Kidney tubule cell (primary cell): ENCODE data around the gene BPTF.
"Not testable (repeated sequence)": the region's sequence is repeated elsewhere in the genome, so short reads cannot be mapped to it uniquely, and the experiment has no call there.

Source experiments
- DNase-seq: peaks from one replicate; pipeline ENCODE4 v3.0.0-alpha.2; 2018; ENCODE audit warnings: low spot score

The BPTF gene

DNA sequence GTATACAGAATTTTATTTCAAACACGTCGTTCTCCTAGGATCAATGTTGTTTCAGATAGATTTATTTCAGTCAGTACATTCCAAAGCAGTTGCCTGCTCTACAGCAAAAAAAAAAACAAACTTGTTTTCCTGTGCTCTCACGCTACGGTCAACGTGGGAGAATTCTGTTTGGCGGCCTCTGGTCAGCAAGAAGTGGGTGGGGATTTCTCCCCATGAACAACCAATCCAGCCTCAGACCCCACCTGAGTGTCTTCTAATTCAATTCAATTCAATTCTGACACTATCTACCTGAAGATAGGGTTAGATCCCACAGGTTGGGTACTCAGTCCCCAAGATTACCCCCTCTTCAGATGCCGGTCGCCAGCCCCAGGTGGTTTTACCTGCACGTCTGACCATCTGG is 148.9 kb downstream of the BPTF start:
- no peak for DNase-seq

DNA sequence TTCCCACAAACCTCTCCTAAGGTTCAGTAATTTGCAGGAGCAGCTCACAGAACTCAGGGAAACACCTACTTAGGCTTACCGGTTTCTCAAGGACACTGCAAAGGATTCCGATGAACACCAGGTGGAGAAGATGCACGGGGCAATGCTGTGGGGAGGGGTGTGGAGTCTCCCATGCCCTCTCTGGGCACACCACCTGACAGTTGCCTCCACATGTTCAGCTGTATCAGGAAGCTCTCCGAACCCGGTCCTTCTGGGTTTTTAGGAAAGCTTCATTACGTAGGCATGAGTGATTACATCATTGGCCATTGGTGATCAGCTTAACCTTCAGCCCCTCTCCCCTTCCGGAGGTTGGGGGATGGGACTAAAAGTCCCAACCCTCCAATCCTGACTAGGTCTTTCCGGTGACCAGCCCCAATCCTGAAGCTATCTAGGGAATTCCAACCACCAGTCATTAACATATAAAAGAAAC is 149.3 kb downstream of the BPTF start:
- DNase-seq = no peak

DNA sequence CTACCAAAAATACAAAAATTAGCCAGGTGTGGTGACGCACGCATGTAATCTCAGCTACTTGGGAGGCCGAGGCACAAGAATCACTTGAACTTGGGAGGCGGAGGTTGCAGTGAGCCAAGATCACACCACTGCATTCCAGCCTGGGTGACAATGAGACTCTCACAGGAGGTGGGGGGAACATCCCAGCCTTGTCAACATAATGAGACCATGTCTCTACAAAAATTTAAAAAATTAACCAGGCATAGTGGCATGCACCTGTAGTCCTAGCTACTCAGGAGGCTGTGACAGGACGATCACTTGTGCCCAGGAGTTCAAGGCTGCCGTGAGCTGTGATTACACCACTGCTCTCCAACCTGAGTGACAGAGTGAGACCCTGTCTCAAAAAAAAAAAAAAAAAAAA is 151.0 kb downstream of the BPTF start:
- DNase-seq = not testable (repeated sequence)

DNA sequence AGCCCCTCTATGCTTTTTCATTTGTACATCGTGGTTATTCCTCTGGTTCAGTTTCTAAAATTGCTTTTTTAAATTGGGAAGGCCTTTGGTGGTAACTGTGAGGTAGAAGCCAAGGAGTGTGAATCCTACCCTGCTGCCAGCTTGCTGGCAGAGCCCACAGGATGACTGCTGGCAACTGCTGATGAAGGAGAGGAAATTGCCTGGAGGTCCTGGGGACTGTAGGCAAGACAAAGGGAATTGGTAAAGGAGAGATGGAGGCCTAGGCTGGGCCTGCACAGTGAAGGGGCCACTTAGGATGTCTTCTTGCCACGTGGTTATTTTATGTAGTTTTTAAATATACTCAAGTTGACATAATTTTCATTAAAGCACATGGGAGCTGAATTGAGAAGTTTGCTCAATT is 155.2 kb downstream of the BPTF start:
- DNase-seq = no peak

DNA sequence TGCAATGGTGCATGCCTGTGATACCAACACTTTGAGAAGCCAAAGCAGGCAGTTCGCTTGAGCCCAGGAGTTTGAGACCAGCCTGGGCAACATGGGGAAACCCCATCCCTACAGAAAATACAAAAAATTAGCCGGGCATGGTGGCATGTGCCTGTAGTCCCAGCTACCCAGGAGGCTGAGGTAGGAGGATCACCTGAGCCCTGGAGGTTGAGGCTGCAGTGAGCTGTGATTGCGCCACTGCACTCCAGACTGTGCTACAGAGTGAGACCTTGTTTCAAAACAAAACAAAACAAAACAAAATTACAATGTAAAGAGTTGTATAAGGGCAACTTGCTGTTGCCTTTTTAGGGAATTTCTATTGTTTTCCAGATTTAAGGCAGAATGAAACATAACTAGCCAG is 155.6 kb downstream of the BPTF start:
- DNase-seq = not testable (repeated sequence)

DNA sequence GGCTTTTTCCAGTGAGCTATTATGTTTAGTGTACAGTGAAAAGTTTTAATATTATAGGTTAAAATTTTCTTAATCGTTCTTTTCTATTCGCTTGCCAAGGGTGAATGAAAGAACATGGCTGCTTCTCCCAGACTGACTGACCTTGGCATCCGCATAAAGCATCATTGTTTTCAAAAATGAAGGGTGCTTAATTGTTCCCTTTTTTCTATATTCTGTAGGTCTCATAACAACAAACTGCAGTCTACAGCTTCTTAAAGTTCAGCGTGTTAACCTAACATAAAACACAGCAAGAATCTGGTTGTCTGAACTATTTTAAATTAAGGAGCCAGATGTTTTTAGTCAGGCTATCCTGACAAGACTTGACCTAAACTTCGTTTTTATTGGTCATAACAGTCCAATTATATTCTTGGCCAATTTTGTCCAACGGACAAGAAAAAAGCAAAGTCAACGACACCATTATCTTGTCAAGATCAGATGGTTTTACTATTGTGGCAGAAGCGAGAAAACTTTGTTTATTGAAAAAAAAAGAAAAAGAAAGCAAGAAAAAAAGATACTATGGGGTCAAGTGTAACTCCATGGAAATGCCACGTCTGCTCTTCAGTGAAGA is 156.8 kb downstream of the BPTF start:
- no peak for DNase-seq

DNA sequence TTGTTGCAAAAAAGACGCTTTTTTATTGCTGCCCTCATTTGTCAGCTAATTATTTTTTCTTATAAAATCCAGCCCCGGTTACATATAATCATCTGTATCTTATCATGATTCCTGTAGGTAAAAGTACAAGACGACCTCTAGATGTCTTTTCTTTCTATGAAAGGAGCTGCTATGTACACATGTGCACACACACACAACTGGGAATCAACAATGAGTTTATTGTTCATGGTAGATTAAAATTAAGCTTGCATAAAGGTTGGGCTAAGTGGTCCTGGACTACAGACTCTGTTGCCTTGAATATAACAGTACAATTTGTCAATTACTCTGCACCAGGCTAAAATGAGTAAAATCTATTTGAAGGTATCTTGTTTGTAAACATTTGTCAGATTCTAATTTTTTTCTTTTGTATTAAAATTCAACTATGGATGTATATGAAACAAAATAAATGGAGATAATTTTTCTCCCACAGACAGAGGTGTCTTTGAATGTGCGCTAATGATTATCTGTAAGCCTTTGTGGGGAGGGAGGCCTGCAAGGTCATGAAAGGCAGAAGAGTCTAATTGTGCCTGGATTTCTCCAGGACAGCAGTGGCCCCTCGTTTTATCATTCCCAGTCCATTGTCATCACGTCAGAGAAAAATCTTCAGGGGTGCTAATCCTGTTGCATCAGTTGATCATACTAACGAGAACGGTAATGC is 157.5 kb downstream of the BPTF start:
- no peak for DNase-seq

DNA sequence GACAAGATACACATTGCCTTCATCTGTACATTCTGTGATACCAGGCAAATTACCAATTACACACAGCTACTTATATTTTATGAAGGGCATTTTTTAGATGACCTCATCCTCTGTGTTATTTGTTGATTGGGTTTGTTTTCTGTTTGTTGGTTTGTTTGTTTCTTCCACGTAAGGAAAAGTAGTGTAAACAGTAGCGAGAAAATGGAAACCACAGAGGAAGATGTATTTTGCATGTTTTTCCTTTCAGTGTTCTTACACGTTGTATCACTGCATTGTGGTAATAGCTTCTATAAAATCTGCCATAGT is 158.0 kb downstream of the BPTF start:
- no peak for DNase-seq

DNA sequence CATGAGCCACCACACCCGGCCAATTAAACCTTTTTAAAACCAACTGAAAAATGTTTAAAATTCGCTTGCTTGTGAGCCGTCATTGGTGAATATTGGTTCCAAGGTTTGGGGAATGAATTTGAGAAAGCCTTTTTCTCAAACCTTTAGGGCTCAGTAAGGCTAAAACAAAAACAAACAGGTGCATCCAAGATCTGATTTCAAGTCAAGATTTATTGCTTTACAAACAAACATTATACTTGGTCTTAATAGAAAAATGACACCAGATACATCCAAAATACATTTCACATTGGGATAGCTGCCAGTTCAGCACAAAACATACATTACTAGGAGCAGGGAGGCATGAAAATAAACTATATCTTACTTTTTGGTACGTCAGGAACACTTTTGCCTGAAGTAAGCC is 165.6 kb downstream of the BPTF start:
- no peak for DNase-seq

DNA sequence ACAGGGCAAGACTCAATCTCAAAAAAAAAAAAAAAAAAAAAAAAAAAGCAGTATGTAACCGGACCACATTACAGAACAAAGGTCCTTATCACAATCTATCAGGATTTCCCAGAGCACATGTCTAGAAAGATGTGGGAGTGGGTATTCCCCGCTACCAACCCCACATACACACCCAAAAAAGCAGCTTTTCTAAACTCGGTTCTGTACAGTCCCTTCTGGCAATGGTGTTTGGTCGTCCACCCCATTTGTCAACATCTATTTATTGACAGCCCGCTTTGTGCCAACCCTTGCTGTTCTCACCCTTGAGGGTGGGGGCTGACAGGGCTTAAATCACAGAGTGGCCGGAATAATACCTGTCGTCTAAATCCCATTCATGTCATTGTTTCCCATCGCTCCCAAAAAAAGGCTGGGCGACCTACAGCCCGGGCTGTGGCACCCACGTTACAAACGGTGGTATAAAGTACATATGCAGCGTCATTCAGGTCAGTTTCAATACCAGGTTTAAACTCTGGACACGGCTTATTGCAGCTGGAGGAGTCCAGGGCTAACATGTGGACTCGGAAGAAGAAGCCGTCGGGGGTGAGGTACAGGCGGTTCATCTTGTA is 167.3 kb downstream of the BPTF start:
- DNase-seq = no peak

DNA sequence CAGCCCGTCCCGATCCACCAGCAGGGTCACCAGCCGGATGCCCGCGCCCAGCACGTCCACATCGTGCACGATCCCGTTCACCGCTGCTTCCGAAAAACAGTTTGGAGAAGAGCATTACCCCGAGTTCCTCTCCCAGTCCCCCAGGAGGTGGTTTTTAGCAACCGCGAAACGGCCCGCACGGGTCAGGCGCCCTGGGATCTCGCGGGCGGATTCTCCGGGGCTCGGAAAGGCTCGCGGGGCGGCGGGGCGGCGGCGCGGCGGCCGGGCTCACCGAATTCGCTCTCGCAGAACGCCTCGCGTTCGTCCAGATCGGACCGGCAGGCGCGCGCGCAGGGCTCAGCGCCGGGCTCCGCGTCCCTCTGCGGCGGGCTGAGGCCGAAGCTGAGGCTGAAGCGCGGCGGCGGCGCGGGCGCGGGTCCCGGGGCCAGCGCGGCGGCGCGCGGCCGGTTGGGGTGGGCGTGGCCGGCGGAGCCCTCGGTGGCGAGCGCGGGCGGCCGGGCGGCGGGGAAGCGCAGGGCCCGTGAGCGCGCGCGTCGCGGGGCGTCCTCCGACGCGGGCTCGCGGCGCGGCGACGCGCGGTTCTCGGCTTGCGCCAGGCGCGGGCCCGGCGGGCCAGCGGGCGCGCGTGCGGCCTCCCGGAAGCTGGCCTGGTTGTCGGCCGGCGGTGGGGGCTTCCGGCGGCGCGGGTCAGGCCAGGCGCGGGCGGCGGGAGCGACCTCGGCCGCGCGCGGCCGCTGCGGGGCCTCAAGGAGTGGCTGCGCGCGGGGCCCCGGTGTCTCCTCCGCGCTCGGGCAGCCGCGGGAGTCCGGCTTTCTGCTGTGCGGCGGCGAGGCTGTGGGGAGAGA is 168.1 kb downstream of the BPTF start:
- peak; percentile 92 for DNase-seq

DNA sequence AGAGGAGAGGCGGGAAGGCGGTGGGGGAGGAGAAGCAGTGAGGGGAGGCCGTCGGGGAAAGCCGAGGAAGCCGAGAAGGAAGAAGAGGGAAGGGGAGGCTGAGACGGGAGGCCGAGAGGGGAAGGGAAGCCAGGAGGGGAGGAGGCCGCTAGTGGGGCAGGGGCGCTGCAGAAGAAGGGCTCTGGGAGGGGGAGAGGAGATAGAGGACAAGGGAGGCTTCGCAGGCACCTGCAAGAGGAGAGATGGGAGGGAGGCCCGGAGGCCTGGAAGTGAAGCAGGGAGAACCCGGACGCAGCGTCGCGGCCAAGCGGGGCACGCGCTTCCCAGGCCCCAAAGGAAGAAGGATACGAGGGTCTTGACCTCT is 168.7 kb downstream of the BPTF start:
- no peak for DNase-seq

DNA sequence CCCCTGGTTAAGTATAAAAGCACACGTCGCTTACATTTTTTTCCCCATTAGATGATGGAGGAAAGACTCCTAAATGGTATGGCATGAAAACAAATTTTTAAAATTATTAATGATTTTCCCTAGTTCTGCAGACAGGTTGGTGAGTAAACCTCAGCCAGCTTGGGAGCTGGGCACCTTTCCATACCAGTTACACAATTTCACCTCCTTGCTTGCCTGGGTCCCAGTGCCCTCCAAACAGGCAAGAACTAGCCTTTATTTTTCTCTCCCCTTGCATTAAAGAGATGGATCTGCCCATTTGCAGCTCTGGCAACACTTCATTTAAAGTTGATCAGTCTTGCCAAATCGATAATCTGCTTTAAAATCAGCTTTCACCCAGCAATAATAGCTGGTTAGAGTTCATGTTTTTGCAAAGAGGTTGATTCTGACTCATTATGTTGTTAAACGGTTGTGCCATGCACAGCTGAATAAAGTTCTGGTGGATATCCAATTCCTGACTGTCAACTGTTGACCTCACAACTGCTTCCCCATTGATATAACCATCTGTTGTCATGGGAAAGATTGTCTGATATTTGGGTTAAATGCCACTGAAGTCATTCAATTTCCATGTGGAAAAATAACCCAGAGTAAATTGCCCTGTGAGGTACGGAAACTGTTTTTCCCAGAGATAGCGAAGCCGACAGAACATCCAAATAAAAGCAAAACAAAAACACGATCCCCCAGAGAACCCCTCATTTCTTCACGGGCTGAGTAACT is 169.7 kb downstream of the BPTF start:
- peak; percentile 69 for DNase-seq

DNA sequence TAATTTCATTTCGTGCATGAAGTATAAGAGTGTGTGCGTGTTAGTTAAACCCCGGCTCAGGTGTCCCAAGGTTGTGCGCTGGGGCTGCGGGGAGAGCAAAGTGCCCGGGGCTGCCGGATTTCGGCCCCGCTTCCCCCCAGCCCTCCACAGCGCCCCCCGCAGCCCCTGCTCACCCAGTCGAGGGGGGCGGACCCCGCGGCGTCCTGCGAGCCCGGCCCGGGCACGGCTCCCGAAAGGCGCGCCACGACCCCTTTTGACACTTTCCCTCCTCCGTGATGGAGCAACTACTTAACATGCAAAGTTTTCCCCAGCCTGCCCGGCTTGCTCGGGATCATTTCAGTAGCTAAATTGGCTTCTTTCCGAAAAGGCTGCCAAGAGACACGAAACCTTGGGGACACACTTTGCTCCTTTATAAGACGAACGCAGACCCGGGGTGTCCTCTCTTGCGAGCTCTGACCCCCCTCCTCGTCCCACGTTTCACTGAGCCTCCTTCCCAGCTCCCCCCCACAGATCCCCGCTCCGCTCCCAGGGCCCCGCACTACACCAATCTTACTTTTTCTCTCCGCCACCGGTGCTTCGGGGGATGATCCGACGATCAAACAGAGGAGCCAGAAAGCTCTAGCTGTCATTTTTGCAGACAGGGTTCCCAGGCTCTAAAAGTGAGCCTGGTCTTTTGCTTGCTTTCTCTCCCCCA is 170.4 kb downstream of the BPTF start:
- no peak for DNase-seq

DNA sequence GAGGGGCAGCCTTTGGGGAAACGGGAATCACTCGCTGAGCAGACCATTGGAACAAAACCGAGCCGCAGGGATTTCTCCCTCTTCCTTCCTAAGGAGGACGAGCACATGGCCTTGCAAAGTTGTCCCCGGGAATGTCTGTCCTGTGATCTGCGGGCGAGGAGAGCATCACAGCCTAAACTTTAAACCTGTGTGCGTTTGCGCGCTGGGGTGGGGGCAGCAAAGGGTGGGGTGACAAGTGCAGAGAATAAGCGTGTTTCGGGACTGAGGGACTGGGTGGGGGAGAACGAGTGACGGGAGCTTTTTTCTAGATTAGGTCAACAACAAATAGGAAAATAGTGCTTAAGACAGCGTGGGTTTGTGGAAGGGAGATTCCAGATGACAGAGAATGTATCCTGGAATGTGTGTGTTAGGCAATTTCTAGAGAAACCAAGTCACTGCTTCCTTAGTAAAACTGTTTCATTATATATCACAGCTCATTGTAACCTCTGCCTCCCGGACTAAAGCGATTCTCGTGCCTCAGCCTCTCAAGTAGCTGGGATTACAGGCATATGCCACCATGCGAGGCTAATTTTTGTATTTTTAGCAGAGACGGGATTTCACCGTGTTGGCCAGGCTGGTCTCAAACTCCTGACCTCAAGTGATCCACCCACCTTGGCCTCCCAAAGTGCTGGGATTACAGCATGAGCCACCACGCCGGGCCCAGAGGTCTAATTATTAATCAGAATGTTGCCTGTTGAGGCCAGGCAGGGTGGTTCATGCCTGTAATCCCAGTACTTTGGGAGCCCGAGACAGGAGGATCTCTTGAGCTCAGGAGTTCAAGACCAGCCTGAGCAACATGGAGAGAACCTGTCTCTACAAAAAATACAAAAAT is 171.2 kb downstream of the BPTF start, which contains the start of gene C17orf58:
TSS of gene C17orf58 (minus strand) at position 169 of the 871 bp plus-strand sequence. CDS start 271 bp downstream, outside the sequence.
- DNase-seq = peak; percentile 17

DNA sequence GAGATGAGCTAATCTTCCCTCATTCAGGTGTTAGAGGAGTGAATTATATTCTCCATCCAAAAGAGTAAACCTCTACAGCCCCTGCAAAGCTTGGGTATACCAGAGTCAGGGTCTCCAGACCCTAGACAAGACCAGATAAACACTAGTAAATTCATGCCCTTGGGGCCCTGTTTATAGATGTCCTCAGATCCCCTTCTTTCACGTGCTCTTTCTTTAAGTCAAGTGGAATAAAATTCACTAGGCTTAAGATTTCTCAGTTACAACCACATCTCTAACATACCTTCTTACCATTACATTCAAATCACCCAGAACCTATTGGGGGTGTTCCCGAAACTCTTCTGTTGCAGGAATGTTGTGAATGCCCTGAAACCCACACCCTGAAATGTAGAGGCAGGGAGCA is 173.2 kb downstream of the BPTF start:
- DNase-seq = no peak

DNA sequence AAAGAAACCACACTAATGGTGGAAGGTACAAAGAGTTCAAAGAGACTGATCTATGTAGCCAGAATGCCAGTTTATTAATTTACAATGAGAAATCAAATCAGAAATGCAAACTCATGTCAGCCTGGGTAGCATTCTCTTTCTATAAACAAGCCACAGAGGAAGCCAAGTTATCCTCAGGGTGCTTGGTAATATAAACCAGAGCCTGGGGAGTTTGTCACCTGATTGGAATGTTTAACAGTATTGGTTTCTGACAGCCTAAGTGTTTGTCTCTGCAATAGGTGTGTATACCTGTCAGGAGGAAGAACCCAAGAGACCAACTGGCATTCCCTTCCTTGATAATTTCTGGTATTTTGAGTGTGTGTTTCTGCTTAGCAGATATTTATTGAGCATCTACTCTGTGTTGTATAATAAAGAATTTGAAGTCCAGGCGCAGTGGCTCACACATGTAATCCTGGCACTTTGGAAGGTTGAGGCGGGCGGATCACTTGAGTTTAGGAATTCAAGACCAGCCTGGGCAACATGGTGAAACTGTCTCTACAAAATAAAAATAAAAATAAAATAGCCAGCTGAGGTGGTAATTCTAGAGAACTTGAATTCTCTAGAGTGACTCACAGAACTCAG is 174.1 kb downstream of the BPTF start:
- DNase-seq = peak; percentile 76

DNA sequence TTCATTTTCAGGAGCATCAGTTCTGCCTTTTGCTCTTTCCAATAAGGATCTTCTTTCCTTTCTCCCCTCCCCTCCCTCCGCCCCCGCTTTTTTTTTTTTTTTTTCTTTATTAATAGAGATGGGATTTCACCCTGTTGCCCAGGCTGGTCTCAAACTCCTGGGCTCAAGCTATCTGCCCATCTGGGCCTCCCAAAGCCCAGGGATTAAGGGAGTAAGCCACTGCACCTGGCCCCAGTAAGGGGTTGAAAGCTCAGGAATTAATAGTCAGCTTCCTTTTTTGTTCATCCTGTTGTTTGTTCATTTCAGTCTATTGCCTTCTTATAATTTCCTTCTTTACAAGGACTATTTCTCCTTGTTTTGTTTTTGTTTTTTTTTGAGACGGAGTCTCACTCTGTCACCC is 178.9 kb downstream of the BPTF start:
- DNase-seq = no peak

DNA sequence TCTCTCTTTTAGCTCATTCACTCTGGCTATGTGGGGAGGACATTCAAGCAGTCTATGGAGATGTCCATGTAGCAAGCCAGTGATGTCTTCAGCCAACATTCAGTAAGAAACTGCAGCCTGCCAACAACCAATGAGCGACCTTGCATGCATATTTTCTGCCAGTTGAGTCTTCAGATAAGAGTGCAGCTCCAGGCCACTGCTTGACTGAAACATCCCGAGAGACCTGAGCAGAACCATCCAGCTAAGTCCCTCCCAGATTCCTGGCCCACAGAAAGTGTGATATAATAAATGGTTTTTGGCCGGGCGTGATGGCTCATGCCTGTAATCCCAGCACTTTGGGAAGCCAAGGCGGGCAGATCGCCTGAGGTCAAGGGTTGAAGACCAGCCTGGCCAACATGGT is 181.5 kb downstream of the BPTF start:
- no peak for DNase-seq

DNA sequence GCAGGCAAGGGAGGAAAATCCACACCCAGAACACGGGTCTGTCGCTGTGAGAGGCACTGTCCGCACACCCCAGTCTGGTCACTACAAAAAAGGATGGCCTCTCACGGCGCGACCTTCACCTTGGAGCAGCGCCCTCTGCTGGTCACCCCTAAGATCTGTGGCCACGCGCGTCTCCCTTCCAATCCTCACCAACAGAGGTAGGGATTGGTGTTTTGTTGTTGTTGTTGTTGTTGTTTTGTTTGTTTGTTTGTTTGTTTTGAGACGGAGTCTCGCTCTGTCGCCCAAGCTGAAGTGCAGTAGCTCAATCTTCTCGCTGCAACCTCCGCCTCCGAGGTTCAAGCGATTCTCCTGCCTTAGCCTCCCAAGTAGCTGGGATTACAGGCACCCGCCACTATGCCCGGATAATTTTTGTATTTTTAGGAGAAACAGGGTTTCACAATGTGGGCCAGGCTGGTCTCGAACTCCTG is 185.9 kb downstream of the BPTF start:
- peak; percentile 26 for DNase-seq
